ENCODE results near the gene DDX41. TPM values are rescaled to one million over a fixed set of nuclear protein-coding genes. Genes with fewer than 3 reads are reported as not detected.

Gene DDX41
- total and polyA plus RNA-seq, 2 donors (not counting 3 experiments of a cell fraction or from before 2014, with no cell fraction given) = 103 to 118 TPM

DNA sequence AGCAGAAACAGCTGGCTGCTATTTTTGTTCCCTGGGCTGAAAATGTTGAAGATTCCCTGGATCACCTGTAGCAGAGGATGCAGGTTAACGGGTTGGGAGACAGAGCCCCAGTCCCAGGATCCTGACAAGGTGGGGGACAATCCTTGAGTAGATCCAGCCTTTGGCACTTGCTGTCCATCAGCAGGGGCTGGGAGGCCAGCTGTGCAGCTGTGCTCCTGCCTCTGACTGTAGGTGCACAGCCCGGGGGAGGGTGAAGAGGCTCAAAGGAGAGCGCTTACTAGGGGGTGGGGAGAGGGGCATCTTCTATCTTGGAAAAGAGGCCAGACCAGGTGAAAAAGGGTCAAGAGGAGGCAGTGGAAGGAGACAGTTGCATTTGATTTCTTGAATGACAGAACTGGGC is 3.5 kb upstream of the DDX41 start:
- no peak for DNase-seq (ENCODE audit: low read depth, low spot score)
- H3K9ac ChIP-seq (replicated peaks; ENCODE audit: extremely low read depth, insufficient read depth, low read length) = no peak overlapping the region
- H4K20me1 ChIP-seq (replicated peaks; ENCODE audit: control insufficient read depth, extremely low read depth, insufficient read depth, low read length) = no peaks in the 10 kb centered on the region
- no peak overlapping the region for H3K4me2 ChIP-seq (ENCODE audit: insufficient read depth, low read length)
- H3K79me2 ChIP-seq (ENCODE audit: control insufficient read depth, insufficient read depth, low read length) = peaks cover 10% of the 10 kb centered on the region
- no peak overlapping the region for H2AFZ ChIP-seq (ENCODE audit: low read depth, low read length)
- FAIRE-seq = no peak
- H3K27ac ChIP-seq (ENCODE audit: insufficient read depth, low read depth, low read length) = no peak overlapping the region
- peaks cover 8% of the 10 kb centered on the region for H3K4me1 ChIP-seq (ENCODE audit: control insufficient read depth, extremely low read depth, insufficient read depth, low read length)
- TF ChIP-seq JUN (IDR thresholded peaks at IDR 0.05; ENCODE audit: borderline replicate concordance, insufficient read depth, insufficient read length, low read depth) (no peak), POLR2AphosphoS5 (IDR thresholded peaks at IDR 0.05; ENCODE audit: insufficient read depth, low read depth, low read length) (no peak), GATA2 (IDR thresholded peaks at IDR 0.05; ENCODE audit: insufficient read depth, insufficient read length, low read depth, low read length) (no peak), POLR2A (IDR thresholded peaks at IDR 0.05; ENCODE audit: low read depth, low read length) (no peak), EZH2 (IDR thresholded peaks at IDR 0.05; ENCODE audit: borderline replicate concordance, low read depth, low read length, severe bottlenecking) (no peak), FOS (IDR thresholded peaks at IDR 0.05; ENCODE audit: borderline replicate concordance, insufficient read depth, low read length) (no peak)
- TF ChIP-seq, protein P1, sequence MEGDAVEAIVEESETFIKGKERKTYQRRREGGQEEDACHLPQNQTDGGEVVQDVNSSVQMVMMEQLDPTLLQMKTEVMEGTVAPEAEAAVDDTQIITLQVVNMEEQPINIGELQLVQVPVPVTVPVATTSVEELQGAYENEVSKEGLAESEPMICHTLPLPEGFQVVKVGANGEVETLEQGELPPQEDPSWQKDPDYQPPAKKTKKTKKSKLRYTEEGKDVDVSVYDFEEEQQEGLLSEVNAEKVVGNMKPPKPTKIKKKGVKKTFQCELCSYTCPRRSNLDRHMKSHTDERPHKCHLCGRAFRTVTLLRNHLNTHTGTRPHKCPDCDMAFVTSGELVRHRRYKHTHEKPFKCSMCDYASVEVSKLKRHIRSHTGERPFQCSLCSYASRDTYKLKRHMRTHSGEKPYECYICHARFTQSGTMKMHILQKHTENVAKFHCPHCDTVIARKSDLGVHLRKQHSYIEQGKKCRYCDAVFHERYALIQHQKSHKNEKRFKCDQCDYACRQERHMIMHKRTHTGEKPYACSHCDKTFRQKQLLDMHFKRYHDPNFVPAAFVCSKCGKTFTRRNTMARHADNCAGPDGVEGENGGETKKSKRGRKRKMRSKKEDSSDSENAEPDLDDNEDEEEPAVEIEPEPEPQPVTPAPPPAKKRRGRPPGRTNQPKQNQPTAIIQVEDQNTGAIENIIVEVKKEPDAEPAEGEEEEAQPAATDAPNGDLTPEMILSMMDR (IDR thresholded peaks at IDR 0.05; ENCODE audit: extremely low read depth in 1 of 2, insufficient read depth in 1 of 2, low read depth in 1 of 2, low read length in 2 of 2) = no peak
- TF ChIP-seq, protein P2, sequence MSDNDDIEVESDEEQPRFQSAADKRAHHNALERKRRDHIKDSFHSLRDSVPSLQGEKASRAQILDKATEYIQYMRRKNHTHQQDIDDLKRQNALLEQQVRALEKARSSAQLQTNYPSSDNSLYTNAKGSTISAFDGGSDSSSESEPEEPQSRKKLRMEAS (IDR thresholded peaks at IDR 0.05; ENCODE audit: insufficient read depth, insufficient read length) = no peak
- H3K27me3 ChIP-seq (ENCODE audit: control insufficient read depth in 2 of 2, insufficient read depth in 2 of 2, low read length in 2 of 2) = no peaks in the 10 kb centered on the region
- CTCF ChIA-PET = interaction anchor here (1.2 kb wide), 1 partner anchor 26 kb away, joined by 4 read pairs; no protein-coding TSS in a partner anchor
- intact Hi-C loops (cut with micrococcal nuclease) = no loop called here
- no peak overlapping the region for H3K4me3 ChIP-seq (replicated peaks in 1 of 3; ENCODE audit: insufficient read depth in 1 of 3, low read depth in 1 of 3, low read length in 3 of 3)
- peaks cover 0 to 40% of the 10 kb centered on the region in 2 experiments for H3K36me3 ChIP-seq (ENCODE audit: control insufficient read depth in 2 of 2, extremely low read depth in 1 of 2, insufficient read depth in 2 of 2, low read length in 2 of 2)
- H3K9me1 ChIP-seq (replicated peaks; ENCODE audit: control insufficient read depth, extremely low read depth, insufficient read depth, low read length) = no peaks in the 10 kb centered on the region
- dilution Hi-C loops (cut with MboI; ENCODE audit: extremely low pct_ligation_motif_present, low sequenced_read_pairs) = no loop called here
- POLR2A ChIA-PET = no interaction called here
- H3K9me3 ChIP-seq (replicated peaks; ENCODE audit: control insufficient read depth, insufficient read depth, low read length) = no peaks in the 10 kb centered on the region
- no TSS peak for BruUV-seq (replicated peaks)

All from endothelial cell of umbilical vein (primary cell).